ENCODE results near the gene GAB4. TPM values are rescaled to one million over a fixed set of nuclear protein-coding genes. Genes with fewer than 3 reads are reported as not detected.

The GAB4 gene
- total and polyA plus RNA-seq, 4 donors = not detected

GRCh38 chr22:16969508-16970327, 38.3 kb downstream of the GAB4 start (continued):
- TF ChIP-seq REST (IDR thresholded peaks at IDR 0.05) (no peak), SP1 (IDR thresholded peaks at IDR 0.05) (no peak), GABPA (IDR thresholded peaks at IDR 0.05 in 1 of 2, conservative IDR thresholded peaks at IDR 0.05 in 1 of 2) (no peak)

- 82% methylated on average over 7 of the region's 7 CpGs for WGBS
- Histone ChIP-seq H3K4me3 (ENCODE audit: low read depth in 1 of 3, low read length in 3 of 3) (no peak overlapping the region), H3K27me3 (ENCODE audit: control insufficient read depth in 4 of 4, insufficient read depth in 4 of 4, low read length in 3 of 4) (peaks cover 0 to 5% (median 0%) of the 10 kb centered on the region in 4 donors), H3K27ac (ENCODE audit: low read depth in 1 of 2, low read length in 2 of 2) (no peak overlapping the region), H3K4me1 (ENCODE audit: control insufficient read depth in 4 of 4, insufficient read depth in 4 of 4, low read length in 3 of 4) (no peaks in the 10 kb centered on the region), H3K9ac (ENCODE audit: low read depth in 1 of 2, low read length in 2 of 2) (no peak overlapping the region), H3K9me3 (ENCODE audit: control insufficient read depth in 4 of 4, low read length in 3 of 4) (no peaks in the 10 kb centered on the region), H3K36me3 (ENCODE audit: control insufficient read depth in 4 of 4, insufficient read depth in 3 of 4, low read depth in 1 of 4, low read length in 3 of 4) (no peaks in the 10 kb centered on the region)
- TF ChIP-seq EGR1 (IDR thresholded peaks at IDR 0.05; ENCODE audit: low read depth in 2 of 2) = no peak
- no peak for TF ChIP-seq HNF4A (conservative IDR thresholded peaks at IDR 0.05)
- no peak for TF ChIP-seq FOXA1 (IDR thresholded peaks at IDR 0.05)
- no peak for TF ChIP-seq GABPA (IDR thresholded peaks at IDR 0.05 in 1 of 2, conservative IDR thresholded peaks at IDR 0.05 in 1 of 2)
- no peak for TF ChIP-seq CTCF (IDR thresholded peaks at IDR 0.05; ENCODE audit: low read depth, low read length, missing input control)
- no peak for TF ChIP-seq REST (IDR thresholded peaks at IDR 0.05)
- no peak for TF ChIP-seq JUND (IDR thresholded peaks at IDR 0.05)
- TF ChIP-seq RXRA (IDR thresholded peaks at IDR 0.05) = no peak
- TF ChIP-seq ATF3 (IDR thresholded peaks at IDR 0.05) = no peak
- no peak for TF ChIP-seq ZBTB33 (IDR thresholded peaks at IDR 0.05)
- TF ChIP-seq SP1 (IDR thresholded peaks at IDR 0.05) = no peak
- no peak for TF ChIP-seq MAX (IDR thresholded peaks at IDR 0.05)
- no peak for DNase-seq (ENCODE audit: low spot score)
Measured at GRCh38 chr22:16968218-16968595, 39.8 kb downstream of the GAB4 start.

Measured in liver (tissue), 9 donors.